HG03280 (cell line): ENCODE measurements around the gene SOX15.
"Not testable (repeated sequence)": the region's sequence is repeated elsewhere in the genome, so short reads cannot be mapped to it uniquely, and the experiment has no call there.

ENCODE experiments used
- ATAC-seq: cut with Tn5 transposase; IDR thresholded peaks from one replicate; pipeline ENCODE4 v1.9.1; 2021; ENCODE audit warnings: mild to moderate bottlenecking, moderate library complexity; ENCODE audit not compliant: unreplicated experiment

The SOX15 gene

DNA sequence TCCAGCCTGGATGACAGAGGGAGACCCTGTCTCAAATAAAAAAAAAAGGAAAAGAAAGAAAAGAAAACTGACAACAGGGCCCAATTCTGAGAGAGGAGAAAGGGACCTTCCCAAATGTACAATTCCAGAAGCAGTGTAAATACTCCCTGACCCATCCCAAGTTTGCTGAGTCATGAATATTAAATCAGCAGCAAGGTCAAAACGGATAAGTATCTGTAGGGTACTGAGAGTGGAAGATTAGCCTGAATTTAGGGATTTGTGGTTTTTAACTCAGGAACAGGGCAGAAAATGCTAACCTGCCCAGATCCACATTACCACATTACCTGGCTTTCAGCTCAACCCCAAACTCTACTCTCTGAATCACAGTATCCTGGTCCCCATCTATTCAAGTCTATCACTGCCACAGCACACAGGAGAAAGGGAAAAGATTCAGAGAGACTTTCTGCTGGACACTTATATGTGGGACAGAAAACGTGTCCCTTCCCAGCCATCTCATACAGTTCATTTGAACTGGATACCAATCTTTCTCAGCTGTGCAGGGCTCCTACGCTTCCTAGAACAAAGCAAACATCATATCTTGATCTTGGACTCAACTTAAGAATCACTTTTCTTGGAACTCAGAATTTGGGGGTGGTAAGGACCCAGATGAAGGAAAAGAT lies 21.9 kb upstream of the SOX15 start:
- no peak for ATAC-seq

DNA sequence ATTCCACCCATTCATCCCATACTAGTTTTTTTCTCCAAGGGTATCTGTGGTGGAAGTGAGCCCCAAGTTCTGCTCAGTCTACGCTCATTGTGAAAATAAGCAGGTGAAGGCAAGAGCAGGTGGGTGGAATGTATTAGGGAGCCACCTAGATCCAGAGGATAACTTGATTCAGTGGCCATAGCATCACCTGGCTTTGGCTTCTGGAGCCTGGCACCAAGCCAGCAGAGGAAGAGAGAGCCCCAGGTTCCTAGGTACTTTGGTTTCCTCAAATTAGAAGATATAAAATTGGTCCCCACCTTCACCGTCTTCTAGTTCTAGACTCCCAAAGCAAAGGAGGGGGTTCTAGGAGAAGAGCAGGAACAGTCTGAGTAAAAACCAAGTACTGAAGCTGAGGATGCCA lies 20.7 kb upstream of the SOX15 start:
- no peak for ATAC-seq

DNA sequence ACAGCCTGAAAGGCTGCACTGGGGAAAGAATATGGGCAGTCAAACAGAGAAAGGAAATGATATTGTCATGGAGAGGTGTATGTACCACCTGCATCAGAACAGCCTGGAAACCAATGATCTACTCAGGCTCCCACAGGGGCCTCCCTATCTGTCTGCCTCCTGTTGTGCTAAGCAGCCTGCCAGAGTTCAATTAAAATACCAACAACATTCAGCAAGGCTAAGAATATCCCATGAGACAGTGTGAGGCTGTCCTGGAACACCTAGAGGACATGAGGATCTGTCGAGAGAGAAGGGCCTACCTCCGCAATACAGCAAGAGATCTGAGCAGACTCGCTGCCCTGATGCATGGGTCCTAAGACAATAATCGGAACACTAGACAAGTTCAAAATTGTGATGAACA lies 16.4 kb upstream of the SOX15 start:
- ATAC-seq: no peak

- not testable (repeated sequence) for ATAC-seq
Measured at GRCh38 chr17:7597561-7597960, 7.7 kb upstream of the SOX15 start.

DNA sequence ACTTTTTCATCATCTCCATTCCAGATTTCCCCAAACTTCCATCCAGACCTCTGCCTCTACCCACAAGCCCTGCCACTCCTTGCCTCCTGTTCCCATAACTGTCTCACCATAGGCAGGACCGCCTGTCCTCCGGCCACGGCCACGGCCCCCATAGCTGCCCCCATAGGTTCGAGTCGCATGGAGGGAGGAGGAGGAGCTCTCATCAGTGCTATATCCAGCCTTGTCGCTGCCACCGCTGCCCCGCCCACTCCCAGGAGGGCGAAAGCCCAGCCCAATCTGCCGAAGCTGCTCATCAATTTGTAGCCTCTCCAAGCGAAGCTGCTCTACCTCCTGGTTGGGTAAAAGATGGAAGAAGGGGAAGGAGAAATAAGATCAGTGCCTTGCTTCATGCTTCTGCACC lies 3.4 kb upstream of the SOX15 start:
- ATAC-seq: no peak

- no peak for ATAC-seq
Measured at GRCh38 chr17:7592422-7593021, 2.6 kb upstream of the SOX15 start.

DNA sequence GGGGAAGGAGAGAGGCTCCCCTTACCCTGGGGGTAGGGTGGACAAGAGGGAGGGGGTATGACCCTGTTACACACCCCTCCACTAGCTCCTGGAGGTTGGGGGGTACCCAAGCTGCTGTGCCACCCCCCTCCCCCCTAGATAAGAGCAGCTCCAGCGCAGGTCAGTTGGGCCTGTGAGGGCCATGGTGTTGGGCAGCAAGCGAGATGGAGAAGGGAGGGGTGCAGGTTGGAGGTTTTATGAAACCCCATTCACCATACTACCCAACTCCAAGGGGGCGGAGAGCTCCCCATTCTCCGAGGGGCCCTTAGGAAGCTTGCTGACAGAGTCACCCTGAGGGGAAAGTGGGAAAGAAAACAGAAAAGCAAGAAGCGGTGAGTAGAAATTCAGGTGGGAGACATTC lies 1.7 kb upstream of the SOX15 start:
- no peak for ATAC-seq

GRCh38 chr17:7590743-7591142 lies 849 bp upstream of the SOX15 start:
- ATAC-seq: no peak

DNA sequence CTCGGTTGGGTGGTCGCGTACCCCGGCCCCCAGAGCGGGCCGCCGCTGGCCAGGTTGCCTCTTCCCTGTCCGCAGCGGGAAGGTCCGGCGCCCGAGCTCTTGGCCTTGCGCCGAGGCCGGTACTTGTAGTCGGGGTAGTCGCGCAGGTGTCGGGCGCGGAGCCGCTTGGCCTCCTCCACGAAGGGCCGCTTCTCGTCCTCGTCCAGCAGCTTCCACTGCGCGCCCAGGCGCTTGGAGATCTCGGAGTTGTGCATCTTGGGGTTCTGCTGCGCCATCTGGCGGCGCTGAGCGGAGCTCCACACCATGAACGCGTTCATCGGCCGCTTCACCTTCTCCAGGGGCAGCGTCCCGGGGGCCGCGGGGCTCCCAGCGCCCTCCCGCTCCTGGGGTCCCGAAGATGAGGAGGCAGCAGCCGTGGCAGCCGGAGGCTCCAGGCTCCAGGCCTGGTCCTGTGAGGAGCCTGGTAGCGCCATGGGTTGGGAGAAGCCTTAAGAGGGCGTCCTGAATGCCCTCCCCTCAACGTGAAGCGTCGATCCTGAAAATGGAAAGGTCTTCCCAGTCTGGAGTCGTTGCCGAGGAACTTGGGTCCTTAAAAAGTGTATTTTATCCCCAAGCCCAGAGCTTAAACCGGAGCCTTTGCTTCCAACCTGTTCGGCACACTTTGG lies 558 bp downstream of the SOX15 start:
- no peak for ATAC-seq

GRCh38 chr17:7588553-7589203 lies 1.2 kb downstream of the SOX15 start:
- no peak for ATAC-seq

- no peak for ATAC-seq
Measured at GRCh38 chr17:7587420-7588151, 2.3 kb downstream of the SOX15 start.

- ATAC-seq: no peak
Measured at GRCh38 chr17:7586673-7587419, 3.0 kb downstream of the SOX15 start.

GRCh38 chr17:7583253-7584109 lies 6.4 kb downstream of the SOX15 start, which contains the start of gene MPDU1:
TSS of gene MPDU1 (plus strand) at chr17:7583852. CDS start at chr17:7583863, 11 bp downstream.
- peak; percentile 75 for ATAC-seq

DNA sequence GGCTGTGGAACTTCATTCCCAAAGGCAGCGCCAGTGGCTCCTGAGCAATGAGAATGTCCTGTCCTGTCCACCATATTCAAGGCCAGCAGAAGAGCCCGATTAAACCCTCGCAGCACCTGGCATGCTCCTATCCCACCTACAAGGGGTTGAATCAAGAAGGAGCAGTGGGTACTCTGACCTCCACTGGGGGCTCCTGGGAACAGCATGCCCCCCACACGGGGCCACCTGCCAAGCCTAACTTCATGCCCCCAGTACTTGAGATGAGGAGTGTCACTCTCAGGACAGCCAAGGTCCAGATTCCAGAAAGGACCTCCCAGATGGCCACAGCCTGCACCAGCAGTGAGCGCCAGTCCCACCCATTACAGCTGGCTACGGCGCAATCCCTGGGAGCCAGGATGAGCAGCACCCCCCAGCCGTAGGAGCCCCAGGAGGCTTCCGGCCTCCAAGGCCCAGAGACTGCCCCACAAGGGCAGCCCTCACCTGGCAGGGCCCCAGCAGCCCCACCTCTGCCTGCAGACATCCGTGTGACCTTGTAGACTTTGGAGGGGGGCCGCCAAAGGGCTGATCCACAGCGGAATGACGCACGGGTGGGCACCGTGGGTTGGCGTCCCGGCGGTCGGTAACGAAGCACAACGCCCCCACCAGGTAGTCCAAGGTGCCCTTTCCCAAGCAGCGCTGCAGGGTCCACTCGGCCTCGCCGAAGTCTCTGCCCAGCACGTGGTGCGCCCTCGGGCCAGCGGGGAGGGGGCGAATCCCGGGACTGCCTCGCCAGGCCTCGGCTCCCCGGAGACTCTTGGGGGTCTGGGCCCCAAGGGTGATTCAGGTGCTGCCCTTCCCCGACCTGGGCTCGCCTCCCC lies 7.3 kb downstream of the SOX15 start:
- ATAC-seq: peak; percentile 0

GRCh38 chr17:7580604-7581575 lies 9.0 kb downstream of the SOX15 start:
- no peak for ATAC-seq

GRCh38 chr17:7579834-7580603 lies 9.9 kb downstream of the SOX15 start:
- no peak for ATAC-seq
